Right ventricle myocardium superior (tissue), 1 donor: ENCODE results near the gene DNAJC5G. TPM values are rescaled to one million over a fixed set of nuclear protein-coding genes. Genes with fewer than 3 reads are reported as not detected.
"Not testable (repeated sequence)": the region's sequence is repeated elsewhere in the genome, so short reads cannot be mapped to it uniquely, and the experiment has no call there.

Source experiments
- ATAC-seq: fragments of 200-7000 bp; cut with Tn5 transposase; one replicate; pipeline ENCODE4 v1.9.1; 2020; ENCODE audit warnings: mild to moderate bottlenecking; ENCODE audit not compliant: poor library complexity
- DNase-seq: peaks from one replicate; pipeline ENCODE4 v3.0.0-alpha.2; 2020
- intact Hi-C: fragments of 100-400 bp; cut with DNase I; formaldehyde crosslinking; loops from one replicate; pipeline ENCODE4 v1.11.2; 2022
- total RNA-seq: library from RNA; stranded (reverse); fragmentation: NEBNext Ultra II Directional; extraction: Animal tissue kit (Norgen Biotek cat#: 25700); gene quantifications from one replicate; pipeline ENCODE4 v1.2.1, GENCODE V29; 2021
- donor health status: DM: no; HTN: yes; CAD: no; lungs with severe emphysema.

The DNAJC5G gene
- total RNA-seq, 1 donor from 2014 or later = 2.3 TPM

GRCh38 chr2:27249891-27250651 lies 25.2 kb upstream of the DNAJC5G start:
- DNase-seq (peak; percentile 71), ATAC-seq (peak; percentile 88)
- intact Hi-C loops = no loop called here

- intact Hi-C loops = no loop called here
- DNase-seq (no peak), ATAC-seq (no peak)
Observed at GRCh38 chr2:27250652-27251379, 24.4 kb upstream of the DNAJC5G start.

GRCh38 chr2:27251766-27252165 lies 23.5 kb upstream of the DNAJC5G start:
- intact Hi-C loops = no loop called here
- DNase-seq (no peak), ATAC-seq (no peak)

- DNase-seq = no peak
- ATAC-seq = no peak
- intact Hi-C loops = no loop called here
Observed at GRCh38 chr2:27255187-27255586, 20.0 kb upstream of the DNAJC5G start.

GRCh38 chr2:27255660-27256059 lies 19.6 kb upstream of the DNAJC5G start:
- intact Hi-C loops = no loop called here
- ATAC-seq (no peak), DNase-seq (no peak)

- ATAC-seq (no peak), DNase-seq (no peak)
- intact Hi-C loops = no loop called here
Observed at GRCh38 chr2:27256855-27257454, 18.3 kb upstream of the DNAJC5G start.

- DNase-seq (no peak), ATAC-seq (no peak)
- intact Hi-C loops = no loop called here
Observed at GRCh38 chr2:27258051-27258450, 17.2 kb upstream of the DNAJC5G start.

- intact Hi-C loops = no loop called here
- DNase-seq (no peak), ATAC-seq (no peak)
Observed at GRCh38 chr2:27261241-27261925, 13.8 kb upstream of the DNAJC5G start.

GRCh38 chr2:27261926-27262298 lies 13.3 kb upstream of the DNAJC5G start:
- intact Hi-C loops = no loop called here
- no peak for ATAC-seq

GRCh38 chr2:27262379-27263286 lies 12.6 kb upstream of the DNAJC5G start, which contains the start of gene SLC30A3:
SLC30A3 (minus strand) TSS chr2:27263047; CDS start chr2:27262906, 141 bp downstream.
- intact Hi-C loops = no loop called here
- peak; percentile 89 for ATAC-seq
- DNase-seq = peak; percentile 78

More at GRCh38 chr2:27261926-27262298, 13.3 kb upstream of the DNAJC5G start:
- no peak for DNase-seq

GRCh38 chr2:27263287-27264252 lies 11.7 kb upstream of the DNAJC5G start:
- intact Hi-C loops = no loop called here
- ATAC-seq = no peak

GRCh38 chr2:27264253-27264752 lies 10.9 kb upstream of the DNAJC5G start:
- ATAC-seq (peak; percentile 49), DNase-seq (no peak)
- intact Hi-C loops = no loop called here

More at GRCh38 chr2:27263287-27264252, 11.7 kb upstream of the DNAJC5G start:
- no peak for DNase-seq

GRCh38 chr2:27264753-27265535 lies 10.3 kb upstream of the DNAJC5G start:
- DNase-seq (peak; percentile 83), ATAC-seq (peak; percentile 80)
- intact Hi-C loops = no loop called here

- ATAC-seq (no peak), DNase-seq (no peak)
- intact Hi-C loops = no loop called here
Observed at GRCh38 chr2:27265536-27265870, 9.7 kb upstream of the DNAJC5G start.

- ATAC-seq, intact Hi-C loops, DNase-seq: not testable (repeated sequence)
Observed at GRCh38 chr2:27268296-27268695, 6.9 kb upstream of the DNAJC5G start.

- intact Hi-C loops = no loop called here
- DNase-seq (no peak), ATAC-seq (no peak)
Observed at GRCh38 chr2:27270131-27270530, 5.1 kb upstream of the DNAJC5G start.
